ENCODE data around the gene HEBP2. TPM values are rescaled to one million over a fixed set of nuclear protein-coding genes. Genes with fewer than 3 reads are reported as not detected.

HEBP2 gene
- total RNA-seq, 6 experiments from 2014 or later: 37.3 to 69.2 (median 53.0) TPM

GRCh38 chr6:138374815-138375214 is 29.2 kb upstream of the HEBP2 start:
- no peak for DNase-seq
- WGBS (ENCODE audit: insufficient coverage, low coverage, low lambda C conversion rate, missing lambda C conversion rate): 75% methylated on average over 2 of the region's 2 CpGs
- TF ChIP-seq CTCF (IDR thresholded peaks at IDR 0.05) (no peak), POLR2A (IDR thresholded peaks at IDR 0.05) (no peak)

GRCh38 chr6:138377042-138377441 is 27.0 kb upstream of the HEBP2 start:
- H3K27ac ChIP-seq: no peak overlapping the region

More at GRCh38 chr6:138374815-138375214, 29.2 kb upstream of the HEBP2 start:
- H3K9me3 ChIP-seq: no peaks in the 10 kb centered on the region
- H3K4me1 ChIP-seq: peaks cover 0 to 27% (median 12%) of the 10 kb centered on the region in 4 donors
- no peaks in the 10 kb centered on the region for H3K27me3 ChIP-seq
- no peak for ATAC-seq
- H3K27ac ChIP-seq: no peak overlapping the region
- intact Hi-C loops (cut with DNase I): no loop called here
- H3K4me3 ChIP-seq: no peak overlapping the region
- H3K36me3 ChIP-seq: no peaks in the 10 kb centered on the region

GRCh38 chr6:138377844-138378243 is 26.2 kb upstream of the HEBP2 start, which contains the start of gene SMIM28:
Gene SMIM28, plus strand, starts transcription at chr6:138377905. Its CDS starts 168 bp downstream, at chr6:138378073.
- no peaks in the 10 kb centered on the region for H3K36me3 ChIP-seq
- TF ChIP-seq CTCF (IDR thresholded peaks at IDR 0.05) (no peak), POLR2A (IDR thresholded peaks at IDR 0.05) (no peak)
- no peak within 1 kb of the TSS for H3K27ac ChIP-seq
- H3K27me3 ChIP-seq: no peaks in the 10 kb centered on the region
- DNase-seq: peak; percentile 43 to 74 (median 62)
- intact Hi-C loops (cut with DNase I): no loop called here
- peaks cover 0 to 14% (median 7%) of the 10 kb centered on the region in 4 donors for H3K4me1 ChIP-seq
- no peaks in the 10 kb centered on the region for H3K9me3 ChIP-seq
- peak; percentile 74 to 86 (median 76) for ATAC-seq
- H3K4me3 ChIP-seq: no peak within 1 kb of the TSS
- 67% methylated on average over 6 of the region's 6 CpGs for WGBS (ENCODE audit: insufficient coverage, low coverage, low lambda C conversion rate, missing lambda C conversion rate)

More at GRCh38 chr6:138377042-138377441, 27.0 kb upstream of the HEBP2 start:
- no peaks in the 10 kb centered on the region for H3K9me3 ChIP-seq
- H3K4me3 ChIP-seq: no peak overlapping the region
- no peaks in the 10 kb centered on the region for H3K27me3 ChIP-seq
- H3K36me3 ChIP-seq: no peaks in the 10 kb centered on the region
- TF ChIP-seq POLR2A (IDR thresholded peaks at IDR 0.05) (no peak), CTCF (IDR thresholded peaks at IDR 0.05) (no peak)
- no peak for ATAC-seq
- peaks cover 0 to 16% (median 7%) of the 10 kb centered on the region in 4 donors for H3K4me1 ChIP-seq
- DNase-seq: no peak
- intact Hi-C loops (cut with DNase I): no loop called here

- Histone ChIP-seq H3K27ac (no peak overlapping the region), H3K36me3 (no peaks in the 10 kb centered on the region), H3K9me3 (no peaks in the 10 kb centered on the region), H3K4me1 (peaks cover 0 to 14% (median 6%) of the 10 kb centered on the region in 4 donors), H3K27me3 (no peaks in the 10 kb centered on the region), H3K4me3 (no peak overlapping the region)
- intact Hi-C loops (cut with DNase I): no loop called here
- 63% methylated on average over 4 of the region's 4 CpGs for WGBS (ENCODE audit: insufficient coverage, low coverage, low lambda C conversion rate, missing lambda C conversion rate)
- ATAC-seq (peak in 1 of 4 donors; percentile 36), DNase-seq (no peak)
- TF ChIP-seq POLR2A (IDR thresholded peaks at IDR 0.05) (no peak), CTCF (IDR thresholded peaks at IDR 0.05) (no peak)
These were observed 25.6 kb upstream of the HEBP2 start for GRCh38 chr6:138378463-138378862.

All from right lobe of liver (tissue), 6 donors.